Testis (tissue), 2 donors: ENCODE measurements around the gene PERM1.

Source experiments
- POLR2A ChIP-seq: fragments of 450-650 bp; IDR thresholded peaks from one replicate; pipeline ENCODE4 v1.6.1; 2017; ENCODE audit warnings: antibody characterized with exemption, mild to moderate bottlenecking, moderate library complexity
- TF ChIP-seq, protein P1 (sequence below), 3 experiments: fragments of 450-650 bp in 2 of 3; fragments of 200-600 bp in 1 of 3; sonication (generic) in 1 of 3; IDR thresholded peaks; one replicate each; pipeline ENCODE4 v1.5.1; 2016 to 2019; ENCODE audit warnings: antibody characterized with exemption in 3 of 3, mild to moderate bottlenecking in 2 of 3, moderate library complexity in 1 of 3

DNA sequence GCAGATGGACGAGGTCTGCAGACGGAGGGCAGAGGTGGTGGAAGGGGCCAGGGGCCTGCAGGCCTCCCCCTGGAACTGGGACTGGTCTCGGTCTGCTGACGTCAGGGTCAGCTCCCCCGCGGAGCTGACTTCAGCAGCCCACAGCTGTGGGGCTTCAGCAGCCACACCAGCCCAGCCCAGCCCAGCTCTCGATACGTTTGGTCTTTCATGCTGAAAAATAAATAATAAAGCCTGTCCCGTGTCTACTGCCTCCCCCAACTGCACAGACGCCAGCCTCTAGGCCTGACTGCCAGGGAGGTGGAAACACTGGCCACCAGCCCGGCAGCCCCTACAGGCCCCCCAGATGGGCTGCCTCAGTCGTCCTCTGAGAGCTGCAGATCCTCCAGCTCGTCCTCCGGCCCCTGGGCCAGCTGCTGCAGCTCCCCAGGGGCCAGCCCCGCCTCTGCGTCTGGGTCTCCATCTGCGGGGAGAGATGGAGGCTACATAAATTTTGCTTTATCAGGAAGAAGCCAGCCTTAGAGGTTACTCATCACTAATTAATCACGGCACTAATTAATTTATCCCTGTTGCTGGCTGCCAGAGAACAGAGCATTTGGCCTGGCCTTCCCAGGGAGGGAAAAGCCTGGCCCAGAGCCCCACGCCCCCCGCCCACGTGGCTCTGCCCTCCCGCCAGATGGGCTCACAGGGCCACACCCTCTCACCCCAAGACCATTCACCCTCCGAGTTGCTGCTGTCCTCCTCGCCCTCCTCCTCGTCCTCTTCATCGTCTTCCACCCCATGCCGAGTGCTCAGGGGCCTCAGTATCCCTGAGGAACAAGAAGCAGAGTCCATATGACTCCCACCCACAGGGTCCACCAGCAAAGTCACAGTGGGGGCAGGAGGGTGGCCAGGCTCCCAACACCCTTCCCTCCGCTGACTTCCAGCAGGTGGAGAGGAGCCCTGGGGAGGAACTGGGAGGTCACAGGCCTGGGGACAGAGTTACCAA lies 37.3 kb downstream of the PERM1 start:
- TF ChIP-seq, protein P1, sequence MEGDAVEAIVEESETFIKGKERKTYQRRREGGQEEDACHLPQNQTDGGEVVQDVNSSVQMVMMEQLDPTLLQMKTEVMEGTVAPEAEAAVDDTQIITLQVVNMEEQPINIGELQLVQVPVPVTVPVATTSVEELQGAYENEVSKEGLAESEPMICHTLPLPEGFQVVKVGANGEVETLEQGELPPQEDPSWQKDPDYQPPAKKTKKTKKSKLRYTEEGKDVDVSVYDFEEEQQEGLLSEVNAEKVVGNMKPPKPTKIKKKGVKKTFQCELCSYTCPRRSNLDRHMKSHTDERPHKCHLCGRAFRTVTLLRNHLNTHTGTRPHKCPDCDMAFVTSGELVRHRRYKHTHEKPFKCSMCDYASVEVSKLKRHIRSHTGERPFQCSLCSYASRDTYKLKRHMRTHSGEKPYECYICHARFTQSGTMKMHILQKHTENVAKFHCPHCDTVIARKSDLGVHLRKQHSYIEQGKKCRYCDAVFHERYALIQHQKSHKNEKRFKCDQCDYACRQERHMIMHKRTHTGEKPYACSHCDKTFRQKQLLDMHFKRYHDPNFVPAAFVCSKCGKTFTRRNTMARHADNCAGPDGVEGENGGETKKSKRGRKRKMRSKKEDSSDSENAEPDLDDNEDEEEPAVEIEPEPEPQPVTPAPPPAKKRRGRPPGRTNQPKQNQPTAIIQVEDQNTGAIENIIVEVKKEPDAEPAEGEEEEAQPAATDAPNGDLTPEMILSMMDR (IDR thresholded peaks at IDR 0.05) = no peak
- TF ChIP-seq POLR2A = no peak
